Stimulated activated CD4-positive, alpha-beta T cell treated with anti-CD3 and anti-CD28 coated beads, Interleukin-4, amount 100 ng/mL, for 4 hours (primary cell): Measurements from ENCODE around the gene GRID1.

ENCODE experiments used
- DNase-seq, 2 experiments: peaks; one replicate each; pipeline ENCODE4 v3.0.0-alpha.2; 2020

GRID1 gene

DNA sequence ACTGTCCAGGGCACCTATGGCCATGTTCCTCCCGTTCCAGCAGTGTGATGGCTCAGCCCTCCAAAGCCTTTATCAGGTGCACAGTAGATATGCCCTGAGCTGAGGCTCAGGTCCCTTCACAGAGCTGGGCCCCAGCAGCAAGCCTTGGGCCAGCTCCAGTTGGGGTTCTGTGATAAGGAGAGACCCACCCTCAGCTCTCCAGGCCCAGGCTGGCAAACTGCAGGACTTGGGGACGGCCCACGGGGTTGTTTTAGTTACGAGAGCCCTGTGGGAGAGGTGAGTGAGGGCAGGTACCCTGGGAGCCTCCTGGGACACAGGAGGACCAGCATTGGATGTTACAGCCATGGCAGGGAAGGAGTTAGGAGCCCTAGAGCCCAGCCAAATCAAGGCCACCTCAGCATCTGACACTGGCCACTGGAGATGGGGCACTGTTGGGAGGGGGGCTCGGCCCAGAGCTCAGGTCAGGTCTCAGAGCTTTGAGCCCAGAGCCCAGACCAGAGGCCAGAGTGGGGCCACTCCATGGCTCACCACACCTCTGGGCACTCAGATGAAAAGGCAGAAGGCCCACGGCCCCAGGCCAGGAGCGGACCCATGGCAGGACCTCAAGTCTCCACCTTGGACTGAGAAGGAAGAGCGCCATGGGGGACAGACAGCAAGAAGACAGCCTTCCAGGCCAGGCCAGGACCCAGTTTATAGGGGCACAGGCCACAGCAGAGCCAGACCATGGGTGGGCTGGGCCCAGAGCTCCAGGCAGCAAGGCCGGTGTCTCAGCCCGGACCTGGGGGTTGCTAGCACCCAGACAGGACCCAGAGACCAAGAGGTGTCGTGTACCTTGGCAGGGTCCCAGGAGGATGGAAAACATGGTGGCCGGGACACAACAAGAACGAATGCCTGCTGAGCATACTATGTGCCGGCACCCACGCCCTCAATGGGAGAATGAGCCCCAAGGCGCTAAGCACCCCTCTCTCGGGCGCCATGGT, 12.8 kb downstream of the GRID1 start:
- no peak for DNase-seq

DNA sequence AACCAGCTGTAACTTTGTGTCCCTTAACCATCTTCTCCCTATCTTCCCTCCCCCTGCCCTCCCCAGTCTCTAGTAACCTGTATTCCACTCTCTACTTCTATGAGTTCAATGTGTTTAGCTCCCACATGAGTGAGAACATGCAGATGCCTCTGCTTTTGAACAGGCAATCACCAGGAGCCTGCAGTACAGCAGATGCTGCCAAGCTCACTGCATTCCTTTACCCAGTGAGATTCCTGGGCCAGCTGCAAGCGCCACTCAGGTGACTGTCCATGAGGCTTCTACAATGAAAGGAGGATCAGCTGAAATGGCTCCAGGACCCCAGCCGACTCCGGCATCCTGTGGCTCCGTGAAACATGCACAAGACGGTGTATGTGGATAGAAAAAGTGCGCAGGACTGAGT, 15.7 kb downstream of the GRID1 start:
- no peak for DNase-seq

DNA sequence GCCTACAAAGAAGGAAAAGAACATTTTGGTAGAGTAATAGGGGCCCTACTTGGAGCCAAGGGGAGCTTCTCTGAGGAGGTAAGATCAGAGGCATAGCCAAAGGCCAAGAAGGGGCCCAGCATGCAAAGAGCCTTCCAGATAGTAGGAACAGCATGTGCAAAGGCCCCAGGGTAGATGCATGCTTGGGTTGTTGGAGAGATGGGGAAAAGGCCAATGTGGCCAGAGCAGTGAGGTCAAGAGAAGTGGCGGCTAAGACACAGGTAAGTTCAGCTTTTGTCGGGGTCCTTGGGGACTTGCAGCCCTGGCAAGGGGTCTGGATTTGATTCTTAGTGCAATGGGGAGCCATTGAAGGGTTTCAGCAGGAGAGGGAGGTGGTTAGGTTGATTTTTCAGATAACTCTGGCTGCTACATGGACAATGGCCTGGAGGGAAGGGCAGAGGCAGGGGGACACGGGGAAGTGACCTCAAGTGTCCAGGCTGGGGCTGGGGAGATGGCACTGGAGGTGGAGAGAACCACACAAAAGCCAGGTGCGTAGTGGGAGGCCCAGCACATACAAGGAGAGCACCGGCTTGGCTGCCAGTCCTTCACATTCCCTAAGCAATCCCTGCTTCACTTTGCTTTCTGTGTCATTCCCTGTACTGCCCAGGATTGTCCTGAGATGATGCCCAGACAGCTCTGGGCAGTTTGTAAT, 16.5 kb downstream of the GRID1 start:
- no peak for DNase-seq

DNA sequence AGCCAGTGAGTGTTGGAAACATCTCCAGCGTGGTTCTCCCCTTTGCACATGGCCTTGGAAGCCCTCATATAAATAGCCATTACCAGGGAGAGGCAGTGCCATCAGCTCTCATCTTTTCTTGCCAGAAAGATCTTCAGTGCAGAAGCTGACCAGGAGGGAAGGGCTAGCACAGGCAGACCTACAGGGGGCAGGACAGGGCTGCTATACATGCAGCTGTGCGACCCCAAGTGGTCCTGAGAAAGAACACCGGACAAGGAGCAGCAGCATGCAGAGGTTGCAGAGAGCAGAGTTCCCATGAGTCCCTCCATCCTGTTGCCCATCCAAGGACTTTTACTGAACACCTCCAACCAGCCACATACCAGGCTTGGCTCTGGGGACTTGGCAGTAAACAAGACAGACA, 17.1 kb downstream of the GRID1 start:
- DNase-seq = no peak

DNA sequence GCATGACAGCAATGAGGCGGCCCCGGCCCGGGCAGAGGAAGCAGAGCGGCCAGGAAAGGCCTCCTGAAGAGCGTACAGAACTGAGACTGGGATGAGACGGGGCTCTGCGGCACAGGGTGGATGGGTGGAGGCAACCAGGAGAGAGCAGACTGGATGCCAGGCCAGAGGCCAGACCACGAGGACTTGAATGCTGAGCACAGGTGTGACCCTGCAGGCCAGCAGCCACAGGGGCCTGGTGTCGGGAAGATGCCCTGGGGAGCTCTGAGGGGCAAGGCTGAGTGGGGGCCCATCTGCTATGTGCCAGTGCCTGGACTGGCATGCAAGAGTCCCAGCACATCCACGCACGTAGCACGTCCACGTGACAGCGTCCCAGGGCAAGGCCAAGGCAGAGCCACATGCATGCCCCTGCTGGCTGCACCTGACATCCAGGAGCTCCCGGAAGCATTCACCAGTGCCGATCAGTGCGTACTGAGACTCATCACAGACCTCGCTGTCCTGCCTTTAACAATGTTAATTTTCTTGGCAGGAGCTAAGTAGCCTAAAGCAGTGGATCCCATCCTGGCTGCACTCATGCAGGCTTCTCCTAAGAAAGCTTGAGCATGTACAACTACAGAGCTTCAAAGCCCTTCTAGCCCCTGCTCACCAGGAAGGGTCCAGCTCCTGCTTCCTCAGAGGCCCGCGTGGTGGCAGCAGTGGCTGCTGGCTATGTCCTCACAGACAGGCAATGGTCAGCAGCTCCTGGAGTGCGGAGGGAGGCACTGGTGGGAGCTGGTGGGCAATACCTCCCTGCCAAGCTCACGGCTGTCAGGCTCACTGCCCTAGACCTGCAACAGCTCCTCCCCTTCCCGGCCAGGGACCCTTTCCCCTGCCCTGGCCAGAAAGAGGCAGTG, 18.0 kb downstream of the GRID1 start:
- DNase-seq = no peak

DNA sequence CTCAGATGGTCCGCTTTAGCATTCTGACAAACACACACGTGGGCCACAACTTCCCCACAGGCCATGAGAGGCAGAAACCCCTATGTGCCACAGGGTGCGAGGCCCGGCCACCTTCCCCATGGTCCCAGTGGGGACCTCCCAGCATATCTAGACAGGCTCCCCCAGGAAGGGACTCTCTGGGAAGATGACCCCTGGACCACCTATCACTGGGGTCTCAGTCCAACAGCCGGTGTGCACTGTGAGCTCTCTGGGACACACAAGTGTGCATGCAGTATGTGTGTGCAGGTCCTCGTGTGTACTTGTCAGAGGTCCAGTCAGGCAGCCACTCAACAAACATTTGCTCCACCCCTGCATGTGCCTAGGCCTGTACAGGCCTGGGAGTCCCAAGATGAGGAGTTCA, 18.7 kb downstream of the GRID1 start:
- DNase-seq = no peak

DNA sequence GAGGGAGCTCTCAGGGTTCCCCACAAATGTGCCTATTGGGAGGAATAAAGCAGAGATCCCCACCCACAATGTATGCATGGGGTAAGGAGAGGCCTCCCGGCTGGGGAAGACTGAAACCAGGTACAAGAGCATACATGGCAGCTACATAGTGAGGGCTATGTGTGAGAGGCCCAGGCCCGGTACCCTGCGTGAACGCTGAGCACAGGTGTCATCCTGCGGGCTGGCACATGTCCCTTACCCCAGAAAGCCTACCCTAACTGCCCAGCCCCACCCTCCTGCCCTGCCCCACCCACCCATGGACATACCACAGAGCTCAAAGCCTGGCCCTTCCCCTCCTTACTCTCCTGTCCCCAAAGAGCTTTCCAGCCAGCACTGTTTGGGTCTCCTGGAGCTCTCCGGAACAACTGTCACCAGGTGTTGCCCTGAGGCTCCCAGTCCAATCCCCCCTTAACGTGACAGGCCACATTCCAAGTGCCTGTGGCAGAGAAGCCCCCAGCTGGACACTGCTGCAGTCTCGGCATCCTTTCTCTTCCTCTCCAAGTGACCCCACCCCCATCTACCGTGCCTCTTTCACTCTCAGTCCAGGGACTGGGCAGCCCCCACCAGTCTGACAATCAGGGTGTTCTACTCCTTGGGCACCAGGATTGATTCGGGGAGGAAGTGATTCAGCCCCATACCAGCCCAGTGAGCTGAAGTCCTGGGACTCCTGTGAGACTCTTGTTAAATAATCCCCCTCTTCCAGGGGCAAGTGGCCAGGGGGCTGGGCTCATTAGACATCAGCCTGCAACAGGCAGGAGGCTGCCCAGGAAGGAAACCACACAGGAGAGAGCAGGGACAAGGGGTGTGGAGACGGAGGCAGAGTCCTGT, 19.6 kb downstream of the GRID1 start:
- DNase-seq = no peak

DNA sequence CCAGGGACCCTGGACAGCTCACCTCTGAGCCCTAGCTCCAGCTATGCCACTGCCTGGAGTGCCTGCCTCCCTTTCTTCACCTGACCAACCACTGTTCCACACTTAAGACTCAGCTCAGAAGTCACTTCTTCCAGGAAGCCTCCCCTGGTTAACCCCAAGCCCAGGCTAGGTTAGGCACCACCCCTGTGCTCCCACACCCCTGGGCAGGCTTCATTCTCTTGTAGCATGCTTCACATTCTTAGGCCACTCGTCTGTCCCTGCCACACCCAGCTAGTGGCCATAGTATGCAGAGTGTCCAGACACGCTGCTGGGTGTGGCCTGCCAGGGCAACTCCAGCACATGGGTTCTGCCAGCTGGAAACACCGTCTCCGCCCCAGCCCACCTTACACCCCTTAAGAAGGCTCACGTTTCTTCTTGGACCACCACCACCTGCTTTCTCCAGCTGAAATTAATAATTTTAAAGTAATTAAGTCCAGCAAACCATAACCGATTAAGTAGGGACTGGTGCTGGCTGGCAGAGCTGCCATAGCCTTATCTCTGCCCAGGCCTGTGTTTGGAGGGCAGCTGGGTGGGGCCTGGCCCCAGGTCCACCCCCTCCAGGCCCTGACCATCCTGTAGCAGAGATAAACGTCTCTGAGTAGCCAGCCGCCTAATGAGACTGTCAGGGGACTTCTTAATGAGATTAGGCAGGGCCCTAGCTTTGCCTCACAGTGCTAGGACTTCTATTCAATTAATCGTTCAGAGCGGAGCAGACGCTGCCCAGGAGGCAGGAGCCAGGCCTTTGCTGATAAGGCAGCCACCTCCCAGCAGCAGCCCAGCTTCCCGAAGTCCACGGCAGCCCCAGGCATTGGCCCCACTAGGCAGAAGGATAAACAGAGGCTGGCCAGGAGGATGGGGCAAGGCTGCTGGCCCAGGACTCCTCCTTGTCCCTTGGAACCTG, 20.5 kb downstream of the GRID1 start:
- DNase-seq = no peak

DNA sequence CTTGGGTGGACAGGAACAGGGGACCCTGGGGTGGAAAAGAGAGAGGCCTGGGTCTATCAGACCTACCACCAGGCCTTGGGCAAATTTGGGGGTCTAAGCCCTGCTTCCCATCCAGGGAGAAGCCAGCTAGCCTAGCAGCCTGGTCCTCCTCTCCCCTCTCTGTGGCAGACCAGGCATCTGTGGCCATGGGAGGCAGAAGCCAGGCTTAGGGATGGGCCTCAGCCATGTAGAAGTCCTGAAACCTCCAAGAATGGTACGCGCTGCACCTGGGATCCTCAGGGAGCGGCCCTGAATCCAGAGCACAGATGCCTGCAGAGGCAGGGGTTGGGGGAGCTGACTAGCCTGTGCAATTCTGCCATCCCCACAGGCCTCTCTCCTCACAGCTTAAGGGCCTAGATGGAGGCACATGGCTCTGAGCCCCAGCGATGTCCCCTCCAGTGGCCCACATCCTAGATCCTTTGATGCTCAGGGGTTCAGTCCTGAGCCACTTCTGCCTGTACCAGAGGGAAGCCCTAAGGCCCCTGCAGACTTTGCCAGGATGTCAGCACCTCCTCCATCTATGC, 21.2 kb downstream of the GRID1 start:
- DNase-seq = no peak

DNA sequence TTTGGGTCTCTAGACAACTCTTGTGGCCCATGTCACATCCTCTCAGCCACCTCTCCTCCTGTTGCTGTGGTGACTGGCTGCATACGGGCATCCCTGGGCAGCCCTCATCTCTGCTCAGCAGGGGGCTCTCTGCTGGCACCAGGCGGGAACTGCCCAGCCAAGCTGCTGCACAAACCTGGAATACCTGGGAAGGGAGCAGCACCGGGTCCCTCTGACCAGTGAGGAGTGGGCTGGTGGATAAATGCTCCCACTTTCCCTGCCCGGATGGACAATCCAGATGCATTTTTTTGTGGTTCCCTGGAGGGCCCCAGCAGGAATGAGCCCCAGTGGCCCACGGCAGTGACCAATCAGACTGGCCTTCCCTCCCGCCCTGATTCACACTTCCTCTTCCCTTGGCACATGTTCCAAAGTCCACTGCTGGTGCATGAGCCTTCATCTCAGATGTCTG, 21.9 kb downstream of the GRID1 start:
- no peak for DNase-seq

DNA sequence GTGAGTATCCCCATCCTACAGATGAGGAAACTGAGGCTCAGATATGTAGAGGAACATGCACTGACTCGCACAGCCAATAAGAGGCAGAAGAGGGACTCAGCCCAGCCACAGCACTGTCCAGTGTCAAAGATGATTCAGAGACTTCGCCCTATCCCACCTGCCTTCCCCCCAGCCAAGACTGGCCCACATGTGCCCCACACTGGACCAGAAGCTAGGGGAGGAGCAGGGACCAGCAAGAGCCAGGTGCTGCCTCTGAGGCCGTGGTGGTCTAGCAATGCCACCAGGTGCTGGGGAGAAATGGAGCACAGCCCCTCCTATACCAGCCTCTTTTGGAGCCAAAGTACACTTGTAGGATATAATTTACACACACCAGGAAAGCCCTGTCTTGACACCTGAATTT, 22.3 kb downstream of the GRID1 start:
- DNase-seq = no peak

DNA sequence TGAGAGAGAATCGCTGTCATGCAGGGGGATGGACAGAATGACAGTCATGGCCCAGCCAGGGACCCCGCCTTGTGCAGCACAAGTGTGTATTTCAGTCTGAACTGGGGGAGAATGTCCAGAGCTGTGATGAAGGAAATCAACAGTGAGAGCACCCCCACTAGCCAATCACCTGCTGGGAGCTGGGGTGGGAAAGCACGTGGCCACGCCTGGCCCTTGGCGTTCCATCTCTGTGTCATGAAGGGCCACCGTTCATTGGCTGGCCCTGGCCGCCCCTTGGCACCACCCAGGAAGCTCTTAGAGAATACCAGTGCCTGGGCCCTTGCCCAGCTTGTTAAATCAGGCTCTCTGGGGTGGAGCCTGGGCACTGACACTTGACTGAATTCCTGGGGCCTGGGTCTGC, 22.8 kb downstream of the GRID1 start:
- no peak for DNase-seq

DNA sequence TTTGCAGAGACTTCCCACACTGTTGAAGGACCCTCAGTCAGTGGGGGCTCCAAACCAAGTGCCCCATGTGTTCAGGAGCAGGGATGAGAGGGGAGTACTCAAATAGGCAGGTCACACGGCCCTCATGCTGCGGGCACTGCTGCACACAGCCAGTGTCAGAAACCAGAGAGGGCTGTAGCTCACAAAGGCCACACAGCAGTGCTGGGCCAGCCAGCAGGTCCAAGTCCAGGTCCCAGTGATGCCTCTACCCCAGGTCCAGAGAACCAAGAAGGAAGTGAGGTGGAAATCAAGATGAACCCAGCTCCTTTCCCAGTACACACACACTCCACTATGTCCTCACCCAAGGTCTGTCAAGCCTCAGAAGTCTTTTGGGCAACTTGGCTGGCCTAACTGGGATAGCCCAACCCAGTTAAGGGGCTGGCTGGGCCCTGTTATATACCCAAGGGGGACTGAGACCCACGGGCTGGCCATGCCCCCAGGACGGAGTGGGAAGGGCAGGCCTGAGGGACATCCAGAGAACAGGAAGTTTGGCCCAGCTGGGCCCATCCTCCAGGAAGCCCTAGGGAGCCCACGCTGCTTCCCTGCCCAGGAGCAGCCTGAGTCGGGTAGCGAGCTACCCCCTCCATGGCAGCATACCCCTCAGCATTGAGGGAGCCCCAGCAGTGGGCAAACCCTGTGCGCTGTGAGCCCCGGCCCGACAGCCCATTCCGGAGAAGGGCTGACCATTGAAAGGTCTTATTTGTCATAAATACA, 24.3 kb downstream of the GRID1 start:
- no peak for DNase-seq

DNA sequence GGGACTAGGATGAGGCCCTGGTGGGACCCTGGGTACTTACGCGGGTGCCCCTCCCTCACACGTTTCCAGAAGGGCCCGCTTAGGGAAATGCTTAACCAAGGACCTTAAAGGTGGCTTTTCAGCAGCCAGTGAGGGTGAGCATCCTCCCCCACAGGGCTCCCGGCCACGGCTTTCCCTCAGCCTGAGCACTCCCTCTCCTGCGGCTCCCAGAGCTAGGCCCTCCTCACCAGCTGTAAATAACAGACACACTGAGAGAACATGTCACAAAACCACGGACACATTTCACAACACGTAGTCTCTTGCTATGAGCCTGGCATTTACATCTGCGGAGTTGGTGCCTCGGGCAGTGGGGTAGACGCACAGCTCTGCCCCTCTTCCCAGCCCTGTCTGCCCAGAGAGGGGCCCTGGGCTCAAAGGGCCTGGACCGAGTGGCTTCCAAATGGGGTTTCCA, 25.2 kb downstream of the GRID1 start:
- no peak for DNase-seq

DNA sequence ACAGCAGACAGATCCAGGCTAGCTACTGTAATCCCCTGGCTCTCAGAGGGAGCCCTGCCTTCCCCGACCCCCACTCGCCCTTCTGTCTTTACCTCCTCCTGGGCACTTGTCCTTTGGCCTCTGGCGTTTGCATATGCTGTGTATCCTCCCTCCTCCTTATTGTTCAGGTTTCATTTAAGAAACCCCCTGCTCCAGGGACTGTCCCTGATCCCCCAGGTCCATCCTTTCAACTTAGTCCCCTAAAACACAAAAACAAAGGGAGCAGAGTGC, 25.7 kb downstream of the GRID1 start:
- no peak for DNase-seq

DNA sequence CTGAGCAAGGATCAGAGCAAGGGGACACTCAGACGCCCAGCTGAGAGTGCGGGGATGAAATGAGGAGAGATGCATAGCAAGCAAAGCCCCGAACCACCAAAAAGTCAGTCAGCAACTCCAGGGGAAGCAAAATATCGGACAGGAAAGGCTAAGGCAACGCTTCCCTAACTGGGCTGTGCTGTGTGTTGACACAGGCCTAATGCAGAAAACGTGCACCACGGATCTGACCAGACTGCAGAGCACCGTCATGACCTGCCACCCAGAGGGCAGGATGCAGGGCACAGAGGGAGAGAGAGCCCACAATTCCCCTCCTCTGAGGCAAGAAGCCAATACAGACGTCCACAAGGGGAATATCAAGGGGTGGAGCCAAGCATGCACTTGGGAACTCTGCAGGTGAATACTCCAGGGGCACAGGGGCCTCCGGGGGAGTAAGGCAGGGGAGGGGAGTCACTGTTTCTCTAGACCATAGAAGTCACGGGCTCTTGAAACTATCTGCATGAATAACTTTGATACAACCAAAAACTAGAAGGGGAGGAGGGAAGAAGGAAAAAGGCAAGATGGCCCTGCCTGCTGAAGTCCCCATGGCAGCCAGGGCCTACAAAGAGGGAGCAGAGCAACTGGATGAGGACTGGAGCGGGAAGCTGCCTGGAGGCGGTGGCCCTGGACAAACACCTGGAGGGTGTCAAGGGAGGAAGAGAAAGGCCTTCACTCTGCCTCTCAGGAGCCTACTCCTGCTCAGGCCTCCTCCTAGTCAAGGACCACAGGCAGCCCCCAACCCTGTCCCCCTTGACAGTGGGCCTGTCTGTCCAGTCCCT, 26.2 kb downstream of the GRID1 start:
- no peak for DNase-seq

DNA sequence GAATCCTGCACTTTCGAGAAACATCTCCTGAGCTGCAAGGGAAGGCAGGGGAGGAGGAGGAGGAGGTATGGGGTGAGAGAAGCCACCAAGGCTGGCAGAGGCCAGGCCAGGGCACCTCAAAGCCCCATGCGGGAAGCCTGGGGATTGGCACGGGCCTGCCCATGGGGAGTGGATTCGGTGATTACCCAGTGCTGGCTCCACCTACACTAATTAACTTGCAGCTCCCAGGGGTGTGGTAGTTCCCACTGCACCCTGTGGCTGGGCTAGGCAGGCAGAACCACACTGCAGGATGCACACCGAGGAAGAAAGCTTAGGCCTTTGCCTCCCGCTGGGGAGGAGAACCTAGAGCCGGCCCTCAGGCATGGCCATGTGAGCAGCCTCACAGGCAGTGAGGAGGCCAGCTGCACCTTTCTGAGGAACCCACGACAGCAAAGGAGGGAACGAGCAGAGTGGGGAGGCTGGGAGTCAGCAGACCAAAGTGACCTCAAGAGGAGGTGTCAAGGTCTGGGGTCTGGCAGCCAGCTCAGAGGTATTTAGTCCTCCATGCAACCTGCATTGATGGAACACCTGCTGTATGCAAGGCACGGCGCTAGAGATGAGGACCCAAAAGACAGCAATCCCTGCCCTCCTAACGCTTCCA, 27.2 kb downstream of the GRID1 start:
- DNase-seq = no peak

DNA sequence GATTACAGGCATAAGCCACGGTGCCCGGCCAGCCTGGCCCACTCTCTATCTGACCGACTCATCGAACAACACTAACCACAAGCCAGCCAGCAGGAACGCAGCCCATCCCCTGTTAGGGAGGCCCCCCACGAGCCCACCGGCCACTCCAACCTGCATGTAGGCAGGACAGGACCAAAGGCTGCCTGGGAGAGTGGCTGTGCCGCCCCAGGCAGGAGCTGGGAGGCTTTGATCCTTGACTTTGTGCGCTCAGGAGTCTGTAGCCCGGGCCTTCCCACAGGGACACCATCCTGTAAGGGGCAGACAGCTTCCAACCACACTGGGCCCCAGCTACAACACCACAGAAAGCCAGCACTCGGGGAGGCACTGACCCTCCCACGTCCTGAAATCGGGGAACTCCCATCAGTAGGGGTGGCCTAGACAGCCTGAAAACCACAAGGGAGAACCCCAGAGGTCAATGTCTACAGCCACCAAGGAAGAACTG, 29.4 kb downstream of the GRID1 start:
- DNase-seq = no peak
